ENCODE results near the gene SCIN.

The SCIN gene

DNA sequence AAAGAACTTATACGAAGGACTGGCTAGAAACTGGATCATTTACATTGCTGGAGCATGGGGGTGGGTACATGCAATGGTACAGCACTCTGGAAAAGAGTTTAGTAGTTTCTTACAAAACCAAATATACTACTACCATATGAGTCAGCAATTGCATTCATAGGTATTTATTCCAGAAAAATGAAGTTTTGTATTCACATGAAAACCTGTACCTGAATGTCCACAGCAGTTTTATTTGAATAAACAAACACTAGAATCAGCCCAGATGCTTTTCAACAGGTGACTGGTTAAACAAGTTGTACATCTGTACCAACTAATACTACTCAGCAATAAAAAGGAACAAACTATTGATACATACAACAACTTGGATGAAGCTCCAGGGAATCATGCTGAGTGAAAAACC, 3.4 kb downstream of the SCIN start:
- DNase-seq (ENCODE audit: low read depth, low spot score), result no peak
- H3K4me3 ChIP-seq (ENCODE audit: low read depth, low read length), result no peak overlapping the region
- TF ChIP-seq, protein P1, sequence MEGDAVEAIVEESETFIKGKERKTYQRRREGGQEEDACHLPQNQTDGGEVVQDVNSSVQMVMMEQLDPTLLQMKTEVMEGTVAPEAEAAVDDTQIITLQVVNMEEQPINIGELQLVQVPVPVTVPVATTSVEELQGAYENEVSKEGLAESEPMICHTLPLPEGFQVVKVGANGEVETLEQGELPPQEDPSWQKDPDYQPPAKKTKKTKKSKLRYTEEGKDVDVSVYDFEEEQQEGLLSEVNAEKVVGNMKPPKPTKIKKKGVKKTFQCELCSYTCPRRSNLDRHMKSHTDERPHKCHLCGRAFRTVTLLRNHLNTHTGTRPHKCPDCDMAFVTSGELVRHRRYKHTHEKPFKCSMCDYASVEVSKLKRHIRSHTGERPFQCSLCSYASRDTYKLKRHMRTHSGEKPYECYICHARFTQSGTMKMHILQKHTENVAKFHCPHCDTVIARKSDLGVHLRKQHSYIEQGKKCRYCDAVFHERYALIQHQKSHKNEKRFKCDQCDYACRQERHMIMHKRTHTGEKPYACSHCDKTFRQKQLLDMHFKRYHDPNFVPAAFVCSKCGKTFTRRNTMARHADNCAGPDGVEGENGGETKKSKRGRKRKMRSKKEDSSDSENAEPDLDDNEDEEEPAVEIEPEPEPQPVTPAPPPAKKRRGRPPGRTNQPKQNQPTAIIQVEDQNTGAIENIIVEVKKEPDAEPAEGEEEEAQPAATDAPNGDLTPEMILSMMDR (IDR thresholded peaks at IDR 0.05; ENCODE audit: insufficient read depth, low read length, missing control alignments), result no peak
- ChIA-PET POLR2A (no interaction called here), CTCF (no interaction called here)

DNA sequence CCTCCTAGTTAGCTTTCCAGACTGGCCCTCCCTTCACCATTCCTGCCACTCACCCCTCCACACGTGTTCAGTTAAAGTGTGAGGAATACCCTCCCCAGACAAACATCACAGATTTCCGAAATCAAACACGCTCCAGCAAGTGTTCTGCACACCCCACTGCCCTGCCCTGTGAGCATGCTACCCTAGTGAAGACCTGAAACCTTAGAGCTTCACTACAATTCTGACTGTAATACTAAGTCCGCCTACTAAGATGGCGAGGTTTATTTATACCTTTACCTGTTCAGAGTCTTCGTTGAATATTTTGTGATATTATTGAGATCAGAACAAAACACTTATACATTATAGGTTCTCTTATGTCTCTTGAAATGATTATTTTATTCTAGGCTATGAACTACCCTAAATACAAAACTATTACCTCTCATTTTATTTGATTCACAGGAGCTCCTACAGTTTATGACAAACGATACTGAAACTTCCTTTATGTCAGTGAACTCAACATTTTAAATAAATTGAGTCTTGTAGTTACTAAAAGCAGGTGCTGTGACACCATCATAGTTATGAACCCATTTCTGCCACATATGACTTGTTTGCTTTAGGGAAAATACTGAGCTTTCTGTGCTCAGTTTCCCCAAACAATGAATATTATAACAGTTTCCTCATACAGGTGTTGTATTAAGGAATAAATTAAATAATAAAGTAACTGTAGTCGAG, 8.6 kb downstream of the SCIN start:
- CTCF ChIA-PET, result interaction anchor here (1.2 kb wide), 1 partner anchor 55 kb away, joined by 3 read pairs; no protein-coding TSS in a partner anchor
- POLR2A ChIA-PET, result no interaction called here
- H3K4me3 ChIP-seq (ENCODE audit: low read depth, low read length), result no peak overlapping the region
- no peak for DNase-seq (ENCODE audit: low read depth, low spot score)
- TF ChIP-seq, protein P1 (IDR thresholded peaks at IDR 0.05; ENCODE audit: insufficient read depth, low read length, missing control alignments), result no peak

- TF ChIP-seq, protein P1 (IDR thresholded peaks at IDR 0.05; ENCODE audit: insufficient read depth, low read length, missing control alignments), result no peak
- POLR2A ChIA-PET, result no interaction called here
- CTCF ChIA-PET, result interaction anchor here (1.9 kb wide), 1 partner anchor 42 kb away, joined by 5 read pairs; no protein-coding TSS in a partner anchor
- no peak overlapping the region for H3K4me3 ChIP-seq (ENCODE audit: low read depth, low read length)
- peak; percentile 68 for DNase-seq (ENCODE audit: low read depth, low spot score)
These were observed 11.4 kb downstream of the SCIN start for GRCh38 chr7:12581897-12582296.

DNA sequence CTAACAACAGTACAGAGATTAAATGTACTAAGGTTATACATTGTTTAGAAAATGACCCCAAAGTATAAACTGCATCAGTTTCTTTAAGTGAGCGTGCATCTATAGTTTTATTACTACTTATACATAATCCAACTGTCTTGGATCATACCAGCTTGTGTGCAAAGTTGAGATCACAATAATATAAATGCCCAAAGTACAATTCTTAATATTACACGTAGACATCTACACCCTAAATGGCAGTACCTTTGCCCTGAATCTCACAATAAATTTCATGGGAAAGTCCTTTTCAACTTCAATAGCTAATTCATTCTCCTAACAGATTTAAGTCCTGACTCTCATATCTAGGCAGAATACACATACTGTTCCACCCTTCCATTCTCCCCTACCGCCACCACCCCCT, 11.8 kb downstream of the SCIN start:
- no peak overlapping the region for H3K4me3 ChIP-seq (ENCODE audit: low read depth, low read length)
- CTCF ChIA-PET, result interaction anchor here (1.9 kb wide), 1 partner anchor 41 kb away, joined by 5 read pairs; no protein-coding TSS in a partner anchor

DNA sequence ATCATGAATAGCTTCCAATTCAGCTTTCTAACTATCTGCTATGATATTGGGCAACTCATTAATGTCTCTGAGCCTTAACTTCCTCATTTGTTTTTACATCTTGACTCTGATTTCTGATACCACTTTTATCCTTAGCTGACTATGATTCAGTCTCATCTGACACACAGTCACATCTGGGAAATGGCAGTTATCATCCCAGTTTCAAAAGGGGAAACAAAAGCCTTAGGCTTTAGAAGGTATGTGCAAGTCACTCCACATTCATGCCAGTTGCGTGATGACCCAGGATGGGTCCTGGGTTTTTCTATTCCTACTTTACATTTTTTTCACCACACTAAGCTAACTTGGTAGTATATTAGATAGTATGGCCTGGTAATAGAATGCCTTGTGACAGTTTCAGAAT, 12.7 kb downstream of the SCIN start:
- DNase-seq (ENCODE audit: low read depth, low spot score), result no peak
- POLR2A ChIA-PET, result no interaction called here
- H3K4me3 ChIP-seq (ENCODE audit: low read depth, low read length), result no peak overlapping the region
- TF ChIP-seq, protein P1 (IDR thresholded peaks at IDR 0.05; ENCODE audit: insufficient read depth, low read length, missing control alignments), result no peak
- CTCF ChIA-PET, result interaction anchor here (1.9 kb wide), 1 partner anchor 41 kb away, joined by 5 read pairs; no protein-coding TSS in a partner anchor

More for the DNA sequence above, 11.8 kb downstream of the SCIN start:
- POLR2A ChIA-PET, result no interaction called here
- TF ChIP-seq, protein P1 (IDR thresholded peaks at IDR 0.05; ENCODE audit: insufficient read depth, low read length, missing control alignments), result no peak
- DNase-seq (ENCODE audit: low read depth, low spot score), result no peak

DNA sequence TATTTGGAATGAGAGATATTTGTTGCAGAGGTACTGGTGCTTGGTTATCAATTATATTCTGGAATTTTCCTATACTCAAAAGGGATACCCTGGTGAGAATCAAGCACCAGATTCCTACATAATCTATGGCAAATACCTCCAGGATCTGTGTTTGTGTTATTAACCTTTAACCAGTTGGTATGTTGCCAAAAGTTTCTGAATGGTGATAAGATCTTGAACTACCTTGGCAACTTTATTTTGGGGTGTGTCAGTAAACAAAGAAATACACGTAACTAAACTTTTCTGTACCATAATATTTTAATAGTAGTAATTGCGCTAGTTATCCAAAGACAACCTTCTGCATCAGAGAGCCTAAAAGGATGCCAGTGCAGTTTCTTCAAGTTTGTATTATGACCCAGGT, 13.4 kb downstream of the SCIN start:
- POLR2A ChIA-PET, result no interaction called here
- TF ChIP-seq, protein P1 (IDR thresholded peaks at IDR 0.05; ENCODE audit: insufficient read depth, low read length, missing control alignments), result no peak
- H3K4me3 ChIP-seq (ENCODE audit: low read depth, low read length), result no peak overlapping the region
- CTCF ChIA-PET, result interaction anchor here (1.9 kb wide), 1 partner anchor 40 kb away, joined by 5 read pairs; no protein-coding TSS in a partner anchor
- DNase-seq (ENCODE audit: low read depth, low spot score), result no peak

Measured in AG04449 (cell line).